ENCODE results near the gene CELA2A. TPM values are rescaled to one million over a fixed set of nuclear protein-coding genes. Genes with fewer than 3 reads are reported as not detected.

Gene CELA2A
- total and polyA plus RNA-seq, 2 of the 13 experiments (the other 11 are each of a cell fraction or from before 2014, with no cell fraction given) = not detected

DNA sequence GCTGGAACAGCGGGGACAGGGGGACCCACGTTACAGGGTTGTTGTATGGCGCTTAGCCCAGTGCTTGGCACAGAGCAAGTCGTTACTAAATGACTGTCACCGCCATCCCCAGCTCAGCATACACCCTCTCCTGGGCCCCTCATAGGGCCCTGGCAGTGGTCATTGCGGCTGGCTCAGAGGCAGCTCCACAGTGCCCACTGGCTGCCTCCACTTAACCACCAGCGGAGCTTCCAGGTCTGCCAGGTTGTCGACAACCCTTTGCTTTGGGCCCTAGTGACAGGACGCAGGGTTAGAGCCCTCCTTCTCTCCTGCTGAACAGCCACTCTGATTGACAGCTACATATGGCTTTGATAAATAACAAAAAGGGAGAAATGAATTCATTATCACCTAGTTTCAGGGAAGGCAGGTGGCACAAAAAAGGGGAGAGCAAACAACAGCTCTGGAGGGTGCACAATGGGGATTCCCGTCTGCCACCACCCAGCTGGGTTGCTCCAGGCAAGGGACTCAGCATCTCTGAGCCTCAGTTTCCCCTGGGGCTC lies 42.0 kb upstream of the CELA2A start (continued):
- TF ChIP-seq SNAPC2 (CRISPR knock-in tag; IDR thresholded peaks at IDR 0.05) = no peak

- Histone ChIP-seq H4K20me1 (ENCODE audit: insufficient read depth, low read length) (no peaks in the 10 kb centered on the region), H3K36me3 (replicated peaks in 1 of 2; ENCODE audit: control insufficient read depth in 1 of 2, insufficient read depth in 2 of 2, low read length in 2 of 2) (peaks cover 0 to 1% of the 10 kb centered on the region in 2 experiments; a peak in 2 of 5 replicates), H3K9me3 (ENCODE audit: low read length) (no peaks in the 10 kb centered on the region), H3K27me3 (ENCODE audit: control insufficient read depth in 1 of 2, insufficient read depth in 2 of 2, low read length in 2 of 2) (no peaks in the 10 kb centered on the region), H3K4me2 (ENCODE audit: low read depth, low read length) (no peak overlapping the region), H3K9ac (ENCODE audit: insufficient read depth, low read depth, low read length) (no peak overlapping the region), H3K4me3 (replicated peaks in 1 of 3; ENCODE audit: insufficient read depth in 1 of 3, low read depth in 2 of 3, low read length in 3 of 3) (no peak overlapping the region), H3K79me2 (ENCODE audit: insufficient read depth, low read length) (no peaks in the 10 kb centered on the region), H2AFZ (ENCODE audit: low read length) (no peak overlapping the region), H3K4me1 (ENCODE audit: insufficient read depth, low read length) (peaks cover 26% of the 10 kb centered on the region), H3K27ac (ENCODE audit: extremely low read length, insufficient read depth, low read length) (no peak overlapping the region)
- 90% methylated on average over 18 of the region's 18 CpGs for WGBS (ENCODE audit: low lambda C conversion rate)
- POLR2A ChIA-PET = no interaction called here
- intact Hi-C loops (cut with micrococcal nuclease; ENCODE audit: unreplicated experiment) (no loop called here), in situ Hi-C loops (cut with HindIII; ENCODE audit: extremely low pct_ligation_motif_present, low pct_unique_long_range_greater_than_20kb) (no loop called here)
- FAIRE-seq = no peak
- no peak for DNase-seq (ENCODE audit: low spot score)
- CTCF ChIA-PET (ENCODE audit: low intra/inter-chr PET ratio, low total read pairs) = no interaction called here
- no peak for ATAC-seq
- no peak for TF ChIP-seq IKZF4 (CRISPR knock-in tag; IDR thresholded peaks at IDR 0.05; ENCODE audit: borderline replicate concordance, low read depth, not compliant biosample characterization)
- TF ChIP-seq ZUFSP (CRISPR knock-in tag; IDR thresholded peaks at IDR 0.05; ENCODE audit: borderline replicate concordance) = no peak
- no peak for TF ChIP-seq ZNF430 (CRISPR knock-in tag; IDR thresholded peaks at IDR 0.05)
- no peak for TF ChIP-seq CHD4 (IDR thresholded peaks at IDR 0.05; ENCODE audit: borderline replicate concordance, low read length)
- no peak for TF ChIP-seq ELF1 (CRISPR knock-in tag; IDR thresholded peaks at IDR 0.05)
- TF ChIP-seq NFRKB (IDR thresholded peaks at IDR 0.05) = no peak
- no peak for TF ChIP-seq ZFAT (CRISPR knock-in tag; conservative IDR thresholded peaks at IDR 0.05)
- TF ChIP-seq ZNF563 (CRISPR knock-in tag; IDR thresholded peaks at IDR 0.05) = no peak
- no peak for TF ChIP-seq DR1 (CRISPR knock-in tag; IDR thresholded peaks at IDR 0.05)
- TF ChIP-seq ATF1 (CRISPR knock-in tag; IDR thresholded peaks at IDR 0.05) = no peak
- TF ChIP-seq HNRNPK (IDR thresholded peaks at IDR 0.05; ENCODE audit: low read depth, low read length, poor library complexity, severe bottlenecking) = no peak
- no peak for TF ChIP-seq AHR (CRISPR knock-in tag; IDR thresholded peaks at IDR 0.05)
- TF ChIP-seq GZF1 (CRISPR knock-in tag; IDR thresholded peaks at IDR 0.05) = no peak
- TF ChIP-seq ZSCAN31 (CRISPR knock-in tag; IDR thresholded peaks at IDR 0.05; ENCODE audit: low read depth) = no peak
- TF ChIP-seq NR2F6 (IDR thresholded peaks at IDR 0.05) = no peak
- no peak for TF ChIP-seq NR2F6 (CRISPR knock-in tag; IDR thresholded peaks at IDR 0.05)
- no peak for TF ChIP-seq FOXK1 (CRISPR knock-in tag; IDR thresholded peaks at IDR 0.05; ENCODE audit: borderline replicate concordance, low read depth)
- BruUV-seq (replicated peaks) = no TSS peak
Observed at GRCh38 chr1:15417059-15417934, 39.2 kb upstream of the CELA2A start.

All from HepG2 (cell line).